DMS153 (cell line): ENCODE results near the gene ACKR4.
"Not testable (repeated sequence)": the region's sequence is repeated elsewhere in the genome, so short reads cannot be mapped to it uniquely, and the experiment has no call there.

Experiments used
- DNase-seq: peaks from one replicate; lab custom pipeline; 2025; lab: John Stamatoyannopoulos, UW

Gene ACKR4

GRCh38 chr3:132594498-132594897 lies 2.6 kb upstream of the ACKR4 start:
- DNase-seq = no peak

GRCh38 chr3:132595014-132595413 lies 2.1 kb upstream of the ACKR4 start:
- no peak for DNase-seq

- no peak for DNase-seq
These were observed 744 bp upstream of the ACKR4 start for GRCh38 chr3:132596326-132596725.

GRCh38 chr3:132597660-132598059 lies 590 bp downstream of the ACKR4 start:
- DNase-seq = no peak

DNA sequence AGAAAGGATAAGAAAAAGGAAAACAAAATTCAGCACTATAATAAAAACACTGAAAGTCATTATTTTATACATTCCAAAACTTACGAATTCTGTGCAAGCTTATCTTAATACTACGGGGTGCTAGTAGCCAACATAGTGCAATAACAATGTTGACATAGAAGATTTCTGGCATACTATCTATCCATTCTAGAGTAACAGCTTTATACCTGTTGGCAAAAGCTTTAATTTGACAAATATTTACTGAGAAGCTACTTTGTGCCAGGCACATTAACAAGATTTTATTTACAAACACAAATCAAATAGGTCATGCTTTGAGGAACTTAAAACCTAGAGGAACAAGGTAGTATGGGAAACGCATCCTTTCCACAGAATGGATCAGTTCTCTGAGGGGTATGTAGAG lies 1.1 kb downstream of the ACKR4 start:
- DNase-seq = no peak

GRCh38 chr3:132600614-132601013 lies 3.5 kb downstream of the ACKR4 start:
- not testable (repeated sequence) for DNase-seq

- no peak for DNase-seq
These were observed 8.3 kb downstream of the ACKR4 start for GRCh38 chr3:132605374-132605792.

- no peak for DNase-seq
These were observed 9.0 kb downstream of the ACKR4 start for GRCh38 chr3:132606085-132606484.

GRCh38 chr3:132606620-132607019 lies 9.6 kb downstream of the ACKR4 start:
- not testable (repeated sequence) for DNase-seq

GRCh38 chr3:132615301-132615700 lies 18.2 kb downstream of the ACKR4 start:
- DNase-seq = not testable (repeated sequence)

DNA sequence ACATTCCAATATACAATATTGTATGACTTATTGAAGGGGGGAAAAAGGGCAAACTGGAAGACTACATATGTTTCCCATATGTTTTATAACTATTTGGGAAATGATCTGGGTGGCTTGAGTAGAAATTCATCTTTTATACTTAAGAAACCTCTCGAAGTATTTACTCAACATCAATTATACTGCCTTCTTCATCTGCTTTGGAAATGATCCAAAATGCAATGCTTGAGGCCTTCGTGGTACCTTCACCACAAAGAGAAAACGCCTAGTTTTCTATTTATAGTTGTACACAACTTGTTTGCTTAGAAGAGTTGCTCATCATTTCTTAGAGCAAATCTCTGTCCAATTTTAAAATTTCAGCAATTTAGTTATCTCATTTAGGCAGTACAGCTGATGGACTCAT lies 18.8 kb downstream of the ACKR4 start:
- DNase-seq = no peak

GRCh38 chr3:132616780-132617179 lies 19.7 kb downstream of the ACKR4 start:
- DNase-seq = no peak

GRCh38 chr3:132622148-132622547 lies 25.1 kb downstream of the ACKR4 start:
- no peak for DNase-seq

GRCh38 chr3:132622761-132623160 lies 25.7 kb downstream of the ACKR4 start:
- no peak for DNase-seq

- DNase-seq = no peak
These were observed 26.6 kb downstream of the ACKR4 start for GRCh38 chr3:132623646-132624045.

- no peak for DNase-seq
These were observed 27.7 kb downstream of the ACKR4 start for GRCh38 chr3:132624790-132625189.

DNA sequence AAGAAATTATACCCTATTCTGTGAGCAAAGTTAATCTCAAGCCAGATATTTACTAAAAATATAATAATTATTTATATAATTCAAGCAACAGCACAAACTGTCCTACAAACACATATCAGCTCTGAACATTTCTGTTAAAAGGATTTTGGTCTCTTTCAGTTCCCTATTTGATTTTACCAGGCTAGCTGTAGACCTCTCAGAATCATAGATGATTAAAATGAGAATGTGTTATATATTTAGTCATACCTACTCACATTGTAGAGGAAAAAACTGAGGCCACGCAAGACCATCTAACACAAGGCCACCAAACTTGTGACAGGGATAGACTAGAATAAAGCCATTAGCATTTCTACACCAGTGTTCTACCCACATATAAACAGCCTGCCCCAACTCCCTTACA lies 28.5 kb downstream of the ACKR4 start:
- no peak for DNase-seq

DNA sequence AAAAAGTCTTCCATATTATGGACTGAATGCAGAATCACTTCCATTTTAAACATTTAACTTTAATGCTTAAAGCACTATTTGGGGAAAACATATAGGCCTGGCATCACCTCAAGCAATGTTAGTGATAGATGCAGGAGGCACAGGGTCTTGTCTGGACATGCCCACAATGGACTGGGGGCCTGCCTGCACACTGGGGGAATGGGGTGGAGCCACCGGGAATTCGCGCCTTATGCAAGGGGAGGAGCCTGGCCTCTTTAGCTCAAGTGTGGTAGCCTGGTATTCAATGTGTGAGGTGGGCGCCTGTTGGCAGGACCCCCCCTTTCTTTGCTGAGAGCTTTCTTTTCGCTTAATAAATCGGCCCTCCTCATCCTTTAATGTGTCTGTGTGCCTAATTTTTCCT lies 29.9 kb downstream of the ACKR4 start:
- no peak for DNase-seq

DNA sequence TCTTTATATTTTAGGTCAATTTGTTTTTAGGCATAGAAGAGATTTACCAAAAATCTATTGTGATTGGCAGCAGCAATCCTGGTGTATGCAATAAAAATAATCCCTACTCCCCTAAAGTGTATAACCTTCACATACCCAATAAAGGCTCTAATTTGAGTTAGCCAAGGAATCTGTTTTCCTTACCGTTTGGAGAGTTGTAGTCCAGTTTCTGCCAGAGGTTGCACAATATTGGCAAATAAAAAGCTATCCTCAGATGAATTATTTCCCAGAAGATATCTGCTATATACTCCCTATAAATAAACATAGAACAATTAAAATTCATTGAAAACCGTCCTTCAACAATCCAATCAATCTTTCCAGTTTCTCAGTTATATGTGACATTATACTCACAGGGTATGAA lies 31.1 kb downstream of the ACKR4 start:
- no peak for DNase-seq

- DNase-seq = no peak
These were observed 32.9 kb downstream of the ACKR4 start for GRCh38 chr3:132629928-132630327.

DNA sequence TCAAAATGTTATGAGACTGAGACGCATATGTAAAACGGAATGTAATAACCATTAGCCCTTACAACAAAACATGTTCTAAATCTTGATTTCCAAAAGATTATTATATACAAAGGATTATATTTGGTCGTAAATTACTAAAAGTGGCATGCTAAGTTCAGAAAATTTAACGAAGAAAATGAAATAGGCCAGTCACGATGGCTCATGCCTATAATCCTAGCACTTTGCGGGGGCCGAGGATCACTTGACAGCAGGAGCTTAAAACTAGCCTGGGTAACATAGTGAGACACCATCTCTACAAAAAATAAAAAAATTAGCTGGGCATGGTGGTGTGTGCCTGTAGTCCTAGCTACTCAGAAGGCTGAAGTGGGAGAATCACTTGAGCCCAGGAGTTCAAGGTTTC lies 33.5 kb downstream of the ACKR4 start:
- DNase-seq = no peak

- DNase-seq = no peak
These were observed 38.0 kb downstream of the ACKR4 start for GRCh38 chr3:132635052-132635451.

- no peak for DNase-seq
These were observed 40.5 kb downstream of the ACKR4 start for GRCh38 chr3:132637590-132637989.

DNA sequence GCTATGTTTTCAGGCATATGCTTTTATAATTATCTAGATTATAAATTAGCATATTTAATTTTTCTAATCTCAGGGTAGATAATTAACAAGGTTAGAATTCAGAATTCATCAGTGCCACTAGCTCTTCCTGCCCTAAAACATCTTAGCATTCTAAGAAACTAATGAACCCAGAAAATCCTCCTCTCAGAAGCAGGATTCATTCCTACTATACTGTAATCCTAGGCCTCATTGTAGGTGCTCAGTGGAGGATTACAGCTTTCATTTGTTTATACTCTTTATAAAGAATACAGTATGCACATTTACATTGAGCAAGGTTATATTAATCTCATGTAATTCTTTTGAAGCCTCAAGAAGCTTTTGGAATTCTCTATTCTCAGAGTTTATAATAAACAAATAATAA lies 41.6 kb downstream of the ACKR4 start:
- no peak for DNase-seq

- not testable (repeated sequence) for DNase-seq
These were observed 44.4 kb downstream of the ACKR4 start for GRCh38 chr3:132641427-132641826.
